Germinal center (tissue), 1 donor: ENCODE measurements around the gene DHRS7B.
"Not testable (repeated sequence)": the region's sequence is repeated elsewhere in the genome, so short reads cannot be mapped to it uniquely, and the experiment has no call there.

Experiments
- DNase-seq: peaks from one replicate; pipeline ENCODE4 v3.0.0; 2012; ENCODE audit warnings: mixed read lengths, low spot score

The DHRS7B gene

GRCh38 chr17:21126645-21127508 is at the start of gene DHRS7B:
Gene DHRS7B (plus strand): TSS chr17:21126964. CDS start chr17:21126972, 8 bp downstream.
- peak; percentile 98 for DNase-seq

GRCh38 chr17:21077281-21077680 is 49.5 kb upstream of the DHRS7B start:
- no peak for DNase-seq

- DNase-seq: no peak
These were observed 48.6 kb upstream of the DHRS7B start for GRCh38 chr17:21078016-21078780.

GRCh38 chr17:21079196-21079595 is 47.6 kb upstream of the DHRS7B start:
- no peak for DNase-seq

GRCh38 chr17:21082001-21082436 is 44.7 kb upstream of the DHRS7B start:
- no peak for DNase-seq

- not testable (repeated sequence) for DNase-seq
These were observed 41.5 kb upstream of the DHRS7B start for GRCh38 chr17:21085280-21085679.

GRCh38 chr17:21085707-21086106 is 41.1 kb upstream of the DHRS7B start:
- no peak for DNase-seq

GRCh38 chr17:21089145-21089544 is 37.6 kb upstream of the DHRS7B start:
- DNase-seq: no peak

GRCh38 chr17:21089933-21090901 is 36.5 kb upstream of the DHRS7B start:
- DNase-seq: peak; percentile 49

GRCh38 chr17:21090902-21091618 is 35.7 kb upstream of the DHRS7B start:
- no peak for DNase-seq

GRCh38 chr17:21094298-21094704 is 32.5 kb upstream of the DHRS7B start:
- DNase-seq: no peak

- no peak for DNase-seq
These were observed 31.0 kb upstream of the DHRS7B start for GRCh38 chr17:21095735-21096134.

GRCh38 chr17:21096874-21097273 is 29.9 kb upstream of the DHRS7B start:
- DNase-seq: no peak

- peak; percentile 93 for DNase-seq
These were observed 27.7 kb upstream of the DHRS7B start for GRCh38 chr17:21098934-21099689.

GRCh38 chr17:21100636-21101035 is 26.1 kb upstream of the DHRS7B start:
- DNase-seq: no peak

GRCh38 chr17:21104608-21105007 is 22.2 kb upstream of the DHRS7B start:
- DNase-seq: no peak

- no peak for DNase-seq
These were observed 21.5 kb upstream of the DHRS7B start for GRCh38 chr17:21105064-21105894.

- no peak for DNase-seq
These were observed 20.4 kb upstream of the DHRS7B start for GRCh38 chr17:21106316-21106715.

- DNase-seq: not testable (repeated sequence)
These were observed 19.6 kb upstream of the DHRS7B start for GRCh38 chr17:21107067-21107650.
